ENCODE data around the gene ALOX5AP.

Gene ALOX5AP

DNA sequence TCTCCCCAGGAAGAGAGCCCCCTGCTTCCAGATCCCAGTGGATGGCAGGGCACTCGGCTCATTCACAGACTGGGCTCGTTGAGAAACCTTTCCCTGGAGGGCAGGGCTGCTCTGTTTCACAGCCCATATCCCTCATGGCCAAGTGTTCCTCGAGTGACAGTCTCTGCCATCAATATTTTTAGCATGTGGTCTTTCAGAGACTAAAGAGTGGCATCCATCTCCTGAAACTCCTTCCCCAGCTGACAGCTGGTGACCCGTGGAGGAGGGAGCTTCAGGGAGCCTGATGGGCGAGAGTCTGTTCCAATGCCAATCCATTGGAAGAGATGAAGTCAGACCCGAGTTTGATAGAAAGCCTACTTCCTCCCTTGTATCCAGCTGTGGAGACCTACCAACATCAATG is 30.7 kb upstream of the ALOX5AP start:
- TF ChIP-seq EZH2 (IDR thresholded peaks at IDR 0.05; ENCODE audit: borderline replicate concordance, low read depth, low read length, severe bottlenecking): no peak
- TF ChIP-seq, protein P1, sequence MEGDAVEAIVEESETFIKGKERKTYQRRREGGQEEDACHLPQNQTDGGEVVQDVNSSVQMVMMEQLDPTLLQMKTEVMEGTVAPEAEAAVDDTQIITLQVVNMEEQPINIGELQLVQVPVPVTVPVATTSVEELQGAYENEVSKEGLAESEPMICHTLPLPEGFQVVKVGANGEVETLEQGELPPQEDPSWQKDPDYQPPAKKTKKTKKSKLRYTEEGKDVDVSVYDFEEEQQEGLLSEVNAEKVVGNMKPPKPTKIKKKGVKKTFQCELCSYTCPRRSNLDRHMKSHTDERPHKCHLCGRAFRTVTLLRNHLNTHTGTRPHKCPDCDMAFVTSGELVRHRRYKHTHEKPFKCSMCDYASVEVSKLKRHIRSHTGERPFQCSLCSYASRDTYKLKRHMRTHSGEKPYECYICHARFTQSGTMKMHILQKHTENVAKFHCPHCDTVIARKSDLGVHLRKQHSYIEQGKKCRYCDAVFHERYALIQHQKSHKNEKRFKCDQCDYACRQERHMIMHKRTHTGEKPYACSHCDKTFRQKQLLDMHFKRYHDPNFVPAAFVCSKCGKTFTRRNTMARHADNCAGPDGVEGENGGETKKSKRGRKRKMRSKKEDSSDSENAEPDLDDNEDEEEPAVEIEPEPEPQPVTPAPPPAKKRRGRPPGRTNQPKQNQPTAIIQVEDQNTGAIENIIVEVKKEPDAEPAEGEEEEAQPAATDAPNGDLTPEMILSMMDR (IDR thresholded peaks at IDR 0.05; ENCODE audit: borderline replicate concordance, extremely low read depth, low read length, poor library complexity, severe bottlenecking): no peak
- DNase-seq: no peak
- no peaks in the 10 kb centered on the region for H3K79me2 ChIP-seq (ENCODE audit: insufficient read depth, low read length)
- H3K27me3 ChIP-seq (ENCODE audit: insufficient read depth, low read length, poor library complexity): no peaks in the 10 kb centered on the region
- no peak overlapping the region for H3K4me2 ChIP-seq (ENCODE audit: insufficient read depth, low read length)
- no peak overlapping the region for H3K4me3 ChIP-seq (ENCODE audit: low read depth in 1 of 2, low read length in 2 of 2)
- no peaks in the 10 kb centered on the region for H3K9me3 ChIP-seq (ENCODE audit: insufficient read depth, low read length, severe bottlenecking)
- H3K36me3 ChIP-seq (ENCODE audit: insufficient read depth, low read length): no peaks in the 10 kb centered on the region
- no peak overlapping the region for H3K27ac ChIP-seq (ENCODE audit: low read length)
- ATAC-seq (ENCODE audit: insufficient read depth, low read depth): no peak
- H3K4me1 ChIP-seq (ENCODE audit: insufficient read depth, low read length): no peaks in the 10 kb centered on the region
- no peak overlapping the region for H3K9ac ChIP-seq (ENCODE audit: low read depth, low read length)
- H2AFZ ChIP-seq (ENCODE audit: low read depth, low read length): no peak overlapping the region
- no peaks in the 10 kb centered on the region for H4K20me1 ChIP-seq (ENCODE audit: insufficient read depth, low read length)

DNA sequence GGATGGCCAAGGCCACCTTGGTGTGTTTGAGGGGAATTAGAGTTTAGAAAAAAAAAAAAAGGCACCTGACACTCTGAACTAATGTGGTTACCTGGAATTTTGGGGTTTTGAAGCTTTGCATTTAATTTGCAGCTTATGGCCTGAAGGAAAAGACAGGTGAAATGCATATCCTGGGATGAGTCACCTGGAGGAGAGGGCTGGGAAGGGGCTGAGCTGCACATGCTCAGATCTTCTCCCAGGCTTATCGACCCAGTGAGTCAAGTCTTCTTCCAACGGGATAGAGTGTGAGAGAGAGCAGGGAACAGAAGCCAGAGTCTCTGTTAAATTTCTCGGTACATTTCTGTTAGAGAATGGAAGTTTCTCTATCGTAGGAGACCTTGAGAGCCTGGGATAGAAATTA is 29.7 kb upstream of the ALOX5AP start:
- H2AFZ ChIP-seq (ENCODE audit: low read depth, low read length): no peak overlapping the region
- H3K79me2 ChIP-seq (ENCODE audit: insufficient read depth, low read length): no peaks in the 10 kb centered on the region
- H3K4me2 ChIP-seq (ENCODE audit: insufficient read depth, low read length): no peak overlapping the region
- H3K27ac ChIP-seq (ENCODE audit: low read length): no peak overlapping the region
- H3K36me3 ChIP-seq (ENCODE audit: insufficient read depth, low read length): no peaks in the 10 kb centered on the region
- H3K4me3 ChIP-seq (ENCODE audit: low read depth in 1 of 2, low read length in 2 of 2): no peak overlapping the region
- DNase-seq: no peak
- ATAC-seq (ENCODE audit: insufficient read depth, low read depth): no peak
- no peaks in the 10 kb centered on the region for H4K20me1 ChIP-seq (ENCODE audit: insufficient read depth, low read length)
- H3K4me1 ChIP-seq (ENCODE audit: insufficient read depth, low read length): no peaks in the 10 kb centered on the region
- no peaks in the 10 kb centered on the region for H3K27me3 ChIP-seq (ENCODE audit: insufficient read depth, low read length, poor library complexity)
- H3K9me3 ChIP-seq (ENCODE audit: insufficient read depth, low read length, severe bottlenecking): no peaks in the 10 kb centered on the region
- no peak overlapping the region for H3K9ac ChIP-seq (ENCODE audit: low read depth, low read length)
- TF ChIP-seq EZH2 (IDR thresholded peaks at IDR 0.05; ENCODE audit: borderline replicate concordance, low read depth, low read length, severe bottlenecking): no peak
- TF ChIP-seq, protein P1 (IDR thresholded peaks at IDR 0.05; ENCODE audit: borderline replicate concordance, extremely low read depth, low read length, poor library complexity, severe bottlenecking): no peak

DNA sequence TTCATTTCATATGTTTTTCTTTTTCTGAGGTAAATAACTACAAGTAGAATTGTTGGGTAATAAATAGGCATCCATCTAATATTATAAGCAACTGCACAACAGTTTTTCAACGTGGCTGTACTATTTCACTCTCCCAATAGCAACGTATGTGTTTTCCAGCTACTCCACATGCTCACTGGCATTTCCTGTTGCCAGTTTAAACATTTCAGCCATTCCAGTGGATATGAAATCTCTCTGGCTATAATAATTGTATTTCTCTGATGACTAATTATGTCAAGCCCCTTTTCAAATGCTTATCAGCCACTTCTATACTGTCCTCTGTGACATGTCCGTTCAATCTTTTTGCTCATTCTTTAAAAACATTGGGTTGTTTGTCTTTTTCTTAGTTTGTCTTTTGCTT is 26.8 kb upstream of the ALOX5AP start:
- no peaks in the 10 kb centered on the region for H3K36me3 ChIP-seq (ENCODE audit: insufficient read depth, low read length)
- TF ChIP-seq EZH2 (IDR thresholded peaks at IDR 0.05; ENCODE audit: borderline replicate concordance, low read depth, low read length, severe bottlenecking): no peak
- TF ChIP-seq, protein P1 (IDR thresholded peaks at IDR 0.05; ENCODE audit: borderline replicate concordance, extremely low read depth, low read length, poor library complexity, severe bottlenecking): no peak
- DNase-seq (no peak), ATAC-seq (ENCODE audit: insufficient read depth, low read depth) (no peak)
- no peaks in the 10 kb centered on the region for H4K20me1 ChIP-seq (ENCODE audit: insufficient read depth, low read length)
- H3K4me2 ChIP-seq (ENCODE audit: insufficient read depth, low read length): no peak overlapping the region
- no peak overlapping the region for H3K27ac ChIP-seq (ENCODE audit: low read length)
- H3K4me1 ChIP-seq (ENCODE audit: insufficient read depth, low read length): no peaks in the 10 kb centered on the region
- H2AFZ ChIP-seq (ENCODE audit: low read depth, low read length): no peak overlapping the region
- no peaks in the 10 kb centered on the region for H3K79me2 ChIP-seq (ENCODE audit: insufficient read depth, low read length)
- no peaks in the 10 kb centered on the region for H3K9me3 ChIP-seq (ENCODE audit: insufficient read depth, low read length, severe bottlenecking)
- H3K9ac ChIP-seq (ENCODE audit: low read depth, low read length): no peak overlapping the region
- H3K27me3 ChIP-seq (ENCODE audit: insufficient read depth, low read length, poor library complexity): no peaks in the 10 kb centered on the region
- H3K4me3 ChIP-seq (ENCODE audit: low read depth in 1 of 2, low read length in 2 of 2): no peak overlapping the region

DNA sequence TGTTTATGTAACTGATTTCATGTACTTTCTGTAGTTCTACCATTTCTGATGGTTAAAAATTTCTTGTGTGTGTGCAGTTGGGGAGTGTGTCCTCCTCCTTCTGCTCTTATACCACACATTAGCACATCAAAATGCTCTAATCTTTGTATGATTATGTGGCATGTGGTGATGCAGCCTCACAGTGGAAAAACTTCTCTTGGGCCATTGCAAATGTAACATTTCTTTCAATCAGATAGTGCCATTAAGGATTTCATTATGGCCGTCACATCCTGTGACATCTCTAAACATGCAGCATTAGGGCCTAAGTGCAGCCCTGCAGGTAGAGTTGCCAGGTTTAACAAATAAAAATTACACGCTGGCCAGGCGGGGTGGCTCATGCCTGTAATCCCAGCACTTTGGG is 24.9 kb upstream of the ALOX5AP start:
- no peak overlapping the region for H3K4me3 ChIP-seq (ENCODE audit: low read depth in 1 of 2, low read length in 2 of 2)
- no peaks in the 10 kb centered on the region for H3K36me3 ChIP-seq (ENCODE audit: insufficient read depth, low read length)
- no peaks in the 10 kb centered on the region for H3K79me2 ChIP-seq (ENCODE audit: insufficient read depth, low read length)
- no peak overlapping the region for H2AFZ ChIP-seq (ENCODE audit: low read depth, low read length)
- H3K4me2 ChIP-seq (ENCODE audit: insufficient read depth, low read length): no peak overlapping the region
- H3K4me1 ChIP-seq (ENCODE audit: insufficient read depth, low read length): no peaks in the 10 kb centered on the region
- no peaks in the 10 kb centered on the region for H3K27me3 ChIP-seq (ENCODE audit: insufficient read depth, low read length, poor library complexity)
- no peak overlapping the region for H3K9ac ChIP-seq (ENCODE audit: low read depth, low read length)
- H3K9me3 ChIP-seq (ENCODE audit: insufficient read depth, low read length, severe bottlenecking): no peaks in the 10 kb centered on the region
- H4K20me1 ChIP-seq (ENCODE audit: insufficient read depth, low read length): no peaks in the 10 kb centered on the region
- H3K27ac ChIP-seq (ENCODE audit: low read length): no peak overlapping the region
- TF ChIP-seq EZH2 (IDR thresholded peaks at IDR 0.05; ENCODE audit: borderline replicate concordance, low read depth, low read length, severe bottlenecking): no peak
- TF ChIP-seq, protein P1 (IDR thresholded peaks at IDR 0.05; ENCODE audit: borderline replicate concordance, extremely low read depth, low read length, poor library complexity, severe bottlenecking): no peak
- ATAC-seq (ENCODE audit: insufficient read depth, low read depth): no peak
- no peak for DNase-seq
